H1 (cell line): ENCODE measurements around the gene DPH6. TPM values are rescaled to one million over a fixed set of nuclear protein-coding genes. Genes with fewer than 3 reads are reported as not detected.

Experiments
- CTCF ChIA-PET: fragments of 300-600 bp; sonication (Branson Sonifier 250); formaldehyde crosslinking; loops from one replicate; lab custom pipeline; 2021; ENCODE audit not compliant: partially characterized antibody; lab: Charles Lee
- POLR2A ChIA-PET: fragments of 300-600 bp; sonication (Branson Sonifier 250); formaldehyde crosslinking; loops from one replicate; lab custom pipeline; 2021; ENCODE audit warnings: inconsistent platforms; ENCODE audit not compliant: partially characterized antibody; lab: Charles Lee
- DNase-seq, 2 experiments: peaks; one replicate each; pipeline versions ENCODE4 v3.0.0 to v3.0.0-alpha.2; 2010 to 2022; ENCODE audit warnings: low spot score in 2 of 2, low read depth in 1 of 2, mixed read lengths in 1 of 2
- FAIRE-seq: peaks from 2 replicates; lab custom pipeline; 2011; peaks lifted over from hg19 to GRCh38; lab: Jason Lieb, UNC
- H2AFZ ChIP-seq: 2 replicates; pipeline ENCODE4 v1.8.1; 2012; ENCODE audit warnings: low read length, inconsistent platforms
- H2AK5ac ChIP-seq: 2 replicates; pipeline ENCODE4 v1.6.1; 2013; ENCODE audit warnings: low read depth, low read length
- H2BK120ac ChIP-seq: replicated peaks from 2 replicates; pipeline ENCODE3; 2013; ENCODE audit warnings: low read depth, low read length, inconsistent platforms
- H2BK12ac ChIP-seq: 2 replicates; pipeline ENCODE4 v1.6.1; 2013; ENCODE audit warnings: low read depth, low read length
- H2BK15ac ChIP-seq: 2 replicates; pipeline ENCODE4 v1.6.1; 2013; ENCODE audit warnings: low read length
- H2BK20ac ChIP-seq: 2 replicates; pipeline ENCODE4 v1.6.1; 2013; ENCODE audit warnings: low read length
- H2BK5ac ChIP-seq: 2 replicates; pipeline ENCODE4 v1.6.1; 2013; ENCODE audit warnings: low read depth, low read length
- H3K14ac ChIP-seq: 2 replicates; pipeline ENCODE4 v1.6.1; 2013; ENCODE audit warnings: inconsistent platforms; ENCODE audit not compliant: insufficient read length
- H3K18ac ChIP-seq: 2 replicates; pipeline ENCODE4 v1.6.1; 2013; ENCODE audit warnings: low read length; ENCODE audit errors: extremely low read depth
- H3K23ac ChIP-seq: 2 replicates; pipeline ENCODE4 v1.6.1; 2013; ENCODE audit warnings: inconsistent platforms; ENCODE audit not compliant: insufficient read length
- H3K23me2 ChIP-seq: 2 replicates; pipeline ENCODE4 v1.6.1; 2013; ENCODE audit warnings: low read depth, low read length
- H3K27ac ChIP-seq: 2 replicates; pipeline ENCODE4 v1.6.1; 2011; ENCODE audit warnings: low read depth, low read length, inconsistent platforms
- H3K27me3 ChIP-seq, 4 experiments: replicated peaks in 1 of 4; 1 replicate in 1 of 4; 2 replicates in 3 of 4; pipeline versions ENCODE4 v1.6.1 to v1.8.1; 2011 to 2013; ENCODE audit warnings: low read length in 3 of 4, mild to moderate bottlenecking in 3 of 4, inconsistent platforms in 2 of 4, mixed read lengths in 2 of 4, moderate library complexity in 1 of 4; ENCODE audit not compliant: control insufficient read depth in 3 of 4, insufficient read depth in 3 of 4; ENCODE audit errors: extremely low read depth in 1 of 4
- H3K36me3 ChIP-seq, 4 experiments: 2 replicates each; pipeline versions ENCODE4 v1.6.1 to v1.8.1; 2011 to 2013; ENCODE audit warnings: mild to moderate bottlenecking in 4 of 4, low read length in 3 of 4, moderate library complexity in 2 of 4, control low read depth in 1 of 4, inconsistent platforms in 1 of 4; ENCODE audit not compliant: insufficient read depth in 4 of 4, control insufficient read depth in 2 of 4
- H3K4ac ChIP-seq: replicated peaks from 2 replicates; pipeline ENCODE3; 2013; ENCODE audit warnings: low read length, low read depth, mixed read lengths, inconsistent platforms; ENCODE audit not compliant: insufficient read length
- H3K4me1 ChIP-seq, 4 experiments: replicated peaks in 1 of 4; 1 replicate in 1 of 4; 2 replicates in 3 of 4; pipeline versions ENCODE4 v1.6.1 to v1.8.1; 2011 to 2013; ENCODE audit warnings: low read length in 3 of 4, inconsistent platforms in 2 of 4, mixed read lengths in 1 of 4; ENCODE audit not compliant: insufficient read depth in 4 of 4, control insufficient read depth in 3 of 4
- H3K4me2 ChIP-seq, 2 experiments: 2 replicates each; pipeline versions ENCODE4 v1.6.1 to v1.8.1; 2011 to 2013; ENCODE audit warnings: low read depth in 2 of 2, low read length in 2 of 2, control low read depth in 1 of 2, inconsistent platforms in 1 of 2, mild to moderate bottlenecking in 1 of 2; ENCODE audit not compliant: insufficient read depth in 1 of 2
- H3K4me3 ChIP-seq, 4 experiments: fragments of 200-600, 300-600 bp in 1 of 4; sonication (generic), shearing (Covaris generic), sonication (Bioruptor Twin) in 1 of 4; 2 replicates each; pipeline versions ENCODE4 v1.5.1 to v1.8.1; 2011 to 2016; ENCODE audit warnings: low read length in 4 of 4, low read depth in 3 of 4, control low read depth in 2 of 4, inconsistent platforms in 2 of 4, mild to moderate bottlenecking in 2 of 4, mixed read lengths in 1 of 4, moderate library complexity in 1 of 4; ENCODE audit not compliant: insufficient read depth in 2 of 4; ENCODE audit errors: extremely low read depth in 1 of 4
- H3K56ac ChIP-seq: replicated peaks from 2 replicates; pipeline ENCODE3; 2013; ENCODE audit warnings: low read depth, mild to moderate bottlenecking, mixed read lengths, low read length, inconsistent platforms; ENCODE audit not compliant: insufficient read length
- H3K79me1 ChIP-seq: 2 replicates; pipeline ENCODE4 v1.6.1; 2013; ENCODE audit warnings: low read depth, low read length, control low read depth
- H3K79me2 ChIP-seq, 2 experiments: 2 replicates each; pipeline versions ENCODE4 v1.6.1 to v1.8.1; 2012 to 2013; ENCODE audit warnings: low read length in 2 of 2, mild to moderate bottlenecking in 2 of 2, inconsistent platforms in 1 of 2; ENCODE audit not compliant: insufficient read depth in 2 of 2, control insufficient read depth in 1 of 2
- H3K9ac ChIP-seq, 4 experiments: replicated peaks in 1 of 4; 1 replicate in 1 of 4; 2 replicates in 3 of 4; pipeline versions ENCODE4 v1.6.1 to v1.8.1; 2011 to 2013; ENCODE audit warnings: low read depth in 3 of 4, low read length in 3 of 4, control low read depth in 2 of 4, mild to moderate bottlenecking in 2 of 4, moderate library complexity in 2 of 4, inconsistent platforms in 1 of 4; ENCODE audit errors: extremely low read depth in 1 of 4
- H3K9me3 ChIP-seq, 2 experiments: 2 replicates each; pipeline versions ENCODE4 v1.6.1 to v1.8.1; 2012 to 2013; ENCODE audit warnings: mild to moderate bottlenecking in 2 of 2, moderate library complexity in 2 of 2, control low read depth in 1 of 2, inconsistent platforms in 1 of 2, low read depth in 1 of 2, low read length in 1 of 2, mixed read lengths in 1 of 2; ENCODE audit not compliant: insufficient read depth in 2 of 2
- H4K20me1 ChIP-seq, 2 experiments: replicated peaks in 1 of 2; 2 replicates each; pipeline versions ENCODE3 to v1.8.1; 2011 to 2013; ENCODE audit warnings: inconsistent platforms in 2 of 2, low read length in 2 of 2, mild to moderate bottlenecking in 1 of 2; ENCODE audit not compliant: insufficient read depth in 2 of 2, control insufficient read depth in 1 of 2
- H4K5ac ChIP-seq: 2 replicates; pipeline ENCODE4 v1.6.1; 2013; ENCODE audit warnings: low read length, low read depth, mixed read lengths, inconsistent platforms; ENCODE audit not compliant: insufficient read length
- H4K8ac ChIP-seq: 2 replicates; pipeline ENCODE4 v1.8.0; 2013; ENCODE audit warnings: mild to moderate bottlenecking, moderate library complexity, low read length, inconsistent platforms; ENCODE audit not compliant: insufficient read depth; ENCODE audit errors: extremely low read depth
- H4K91ac ChIP-seq: replicated peaks from 2 replicates; pipeline ENCODE3; 2013; ENCODE audit warnings: low read length, mixed read lengths, inconsistent platforms; ENCODE audit not compliant: insufficient read length
- BRCA1 ChIP-seq: IDR thresholded peaks from 2 replicates; pipeline ENCODE4 v1.6.1; 2012; ENCODE audit warnings: low read depth, low read length, improper control_type of control experiment
- CHD1 ChIP-seq: IDR thresholded peaks from 2 replicates; pipeline ENCODE4 v1.6.1; 2012; ENCODE audit warnings: low read depth, low read length, improper control_type of control experiment
- CHD2 ChIP-seq: IDR thresholded peaks from 2 replicates; pipeline ENCODE4 v1.6.1; 2012; ENCODE audit warnings: low read length, improper control_type of control experiment
- JUND ChIP-seq: IDR thresholded peaks from 2 replicates; pipeline ENCODE4 v1.6.1; 2011; ENCODE audit warnings: mild to moderate bottlenecking, improper control_type of control experiment, low read length
- KDM4A ChIP-seq: IDR thresholded peaks from one replicate; pipeline ENCODE4 v1.7.1; 2012; ENCODE audit warnings: low read depth, mild to moderate bottlenecking, moderate library complexity, low read length, inconsistent platforms; ENCODE audit not compliant: severe bottlenecking
- POLR2AphosphoS5 ChIP-seq: IDR thresholded peaks from 2 replicates; pipeline ENCODE4 v1.6.1; 2011; ENCODE audit warnings: low read depth, low read length
- POU5F1 ChIP-seq: IDR thresholded peaks from 2 replicates; pipeline ENCODE4 v1.6.1; 2011; ENCODE audit warnings: low read depth, mild to moderate bottlenecking, low read length, moderate library complexity
- RBBP5 ChIP-seq: IDR thresholded peaks from 2 replicates; pipeline ENCODE4 v1.7.1; 2012; ENCODE audit warnings: low read depth, mild to moderate bottlenecking, inconsistent platforms, low read length, moderate library complexity, borderline replicate concordance
- RFX5 ChIP-seq: IDR thresholded peaks from 2 replicates; pipeline ENCODE4 v1.6.1; 2011; ENCODE audit warnings: low read depth, low read length, improper control_type of control experiment, borderline replicate concordance
- SP2 ChIP-seq: IDR thresholded peaks from 2 replicates; pipeline ENCODE4 v1.6.1; 2012; ENCODE audit warnings: mild to moderate bottlenecking, low read length, inconsistent platforms
- polyA plus RNA-seq, 7 experiments: library from polyadenylated mRNA; depleted of rRNA in 3 of 7; stranded (reverse) in 5 of 7; unstranded in 2 of 7; fragments of >200 nt in 5 of 7; fragments of 200-250 nt in 2 of 7; gene quantifications; 1 replicate in 5 of 7; 2 replicates in 1 of 7; 4 replicates in 1 of 7; pipeline versions ENCODE4 v1.2.1 to v1.2.3, GENCODE V29; 2011 to 2013; ENCODE audit warnings: missing spikeins in 2 of 7, mixed read lengths in 2 of 7
- total RNA-seq: library from RNA; stranded (reverse); fragmentation: NEBNext Ultra II Directional; extraction: Animal tissue kit (Norgen Biotek cat#: 25700); gene quantifications from 2 replicates; pipeline ENCODE4 v1.2.1, GENCODE V29; 2021
- TF ChIP-seq, protein P1 (sequence below), 3 experiments: IDR thresholded peaks; 1 replicate in 2 of 3; 2 replicates in 1 of 3; pipeline versions ENCODE4 v1.5.1 to v1.6.1; 2011; ENCODE audit warnings: low read length in 3 of 3, mild to moderate bottlenecking in 3 of 3, inconsistent platforms in 2 of 3, low read depth in 1 of 3, moderate library complexity in 1 of 3; ENCODE audit not compliant: insufficient read depth in 1 of 3; ENCODE audit errors: control extremely low read depth in 1 of 3

Gene DPH6
- total and polyA plus RNA-seq, 2 of the 8 experiments (the other 6 are each of a cell fraction or from before 2014, with no cell fraction given): 21.6 to 30.5 TPM

- Histone ChIP-seq H3K36me3 (no peaks in the 10 kb centered on the region; a peak in 1 of 8 replicates), H3K4me2 (no peak overlapping the region), H2BK12ac (no peak overlapping the region), H3K4me3 (no peak overlapping the region), H4K20me1 (no peaks in the 10 kb centered on the region), H3K9ac (no peak overlapping the region), H3K79me1 (no peaks in the 10 kb centered on the region), H2AFZ (no peak overlapping the region), H3K23me2 (no peaks in the 10 kb centered on the region), H3K4me1 (peaks cover 0 to 2% (median under 1%) of the 10 kb centered on the region in 4 experiments; a peak in 3 of 7 replicates), H4K8ac (no peak overlapping the region), H3K4ac (no peak overlapping the region), H4K91ac (no peak overlapping the region), H3K27ac (no peak overlapping the region), H4K5ac (no peak overlapping the region), H2BK5ac (no peak overlapping the region), H3K56ac (no peak overlapping the region), H2AK5ac (no peak overlapping the region), H3K23ac (no peak overlapping the region), H3K9me3 (no peaks in the 10 kb centered on the region), H3K18ac (no peak overlapping the region), H3K14ac (no peak overlapping the region), H3K27me3 (no peaks in the 10 kb centered on the region), H2BK120ac (no peak overlapping the region), H2BK15ac (no peak overlapping the region), H2BK20ac (no peak overlapping the region), H3K79me2 (no peaks in the 10 kb centered on the region)
- CTCF ChIA-PET: interaction anchor here (0.6 to 1.1 kb wide), 2 partner anchors 39 to 78 kb away, joined by 4 read pairs; no protein-coding TSS in a partner anchor
- no peak for TF ChIP-seq POU5F1
- TF ChIP-seq POLR2AphosphoS5: no peak
- TF ChIP-seq, protein P1, sequence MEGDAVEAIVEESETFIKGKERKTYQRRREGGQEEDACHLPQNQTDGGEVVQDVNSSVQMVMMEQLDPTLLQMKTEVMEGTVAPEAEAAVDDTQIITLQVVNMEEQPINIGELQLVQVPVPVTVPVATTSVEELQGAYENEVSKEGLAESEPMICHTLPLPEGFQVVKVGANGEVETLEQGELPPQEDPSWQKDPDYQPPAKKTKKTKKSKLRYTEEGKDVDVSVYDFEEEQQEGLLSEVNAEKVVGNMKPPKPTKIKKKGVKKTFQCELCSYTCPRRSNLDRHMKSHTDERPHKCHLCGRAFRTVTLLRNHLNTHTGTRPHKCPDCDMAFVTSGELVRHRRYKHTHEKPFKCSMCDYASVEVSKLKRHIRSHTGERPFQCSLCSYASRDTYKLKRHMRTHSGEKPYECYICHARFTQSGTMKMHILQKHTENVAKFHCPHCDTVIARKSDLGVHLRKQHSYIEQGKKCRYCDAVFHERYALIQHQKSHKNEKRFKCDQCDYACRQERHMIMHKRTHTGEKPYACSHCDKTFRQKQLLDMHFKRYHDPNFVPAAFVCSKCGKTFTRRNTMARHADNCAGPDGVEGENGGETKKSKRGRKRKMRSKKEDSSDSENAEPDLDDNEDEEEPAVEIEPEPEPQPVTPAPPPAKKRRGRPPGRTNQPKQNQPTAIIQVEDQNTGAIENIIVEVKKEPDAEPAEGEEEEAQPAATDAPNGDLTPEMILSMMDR (IDR thresholded peaks at IDR 0.05; ENCODE audit: control extremely low read depth in 1 of 3, insufficient read depth in 1 of 3, low read depth in 1 of 3, low read length in 3 of 3): no peak
- TF ChIP-seq SP2: no peak
- no peak for TF ChIP-seq BRCA1
- TF ChIP-seq JUND: no peak
- TF ChIP-seq CHD2: no peak
- TF ChIP-seq CHD1: no peak
- no peak for TF ChIP-seq RBBP5
- TF ChIP-seq RFX5: no peak
- TF ChIP-seq KDM4A: no peak
- no peak for FAIRE-seq
- POLR2A ChIA-PET: interaction anchor here (0.6 kb wide), 1 partner anchor 59 kb away, joined by 3 read pairs; no protein-coding TSS in a partner anchor
- DNase-seq: no peak
These were observed 31.2 kb downstream of the DPH6 start for GRCh38 chr15:35514759-35515158.
